ENCODE data around the gene COX5A. TPM values are rescaled to one million over a fixed set of nuclear protein-coding genes. Genes with fewer than 3 reads are reported as not detected.

The COX5A gene
- total RNA-seq, 1 donor from 2014 or later, result 248 TPM

DNA sequence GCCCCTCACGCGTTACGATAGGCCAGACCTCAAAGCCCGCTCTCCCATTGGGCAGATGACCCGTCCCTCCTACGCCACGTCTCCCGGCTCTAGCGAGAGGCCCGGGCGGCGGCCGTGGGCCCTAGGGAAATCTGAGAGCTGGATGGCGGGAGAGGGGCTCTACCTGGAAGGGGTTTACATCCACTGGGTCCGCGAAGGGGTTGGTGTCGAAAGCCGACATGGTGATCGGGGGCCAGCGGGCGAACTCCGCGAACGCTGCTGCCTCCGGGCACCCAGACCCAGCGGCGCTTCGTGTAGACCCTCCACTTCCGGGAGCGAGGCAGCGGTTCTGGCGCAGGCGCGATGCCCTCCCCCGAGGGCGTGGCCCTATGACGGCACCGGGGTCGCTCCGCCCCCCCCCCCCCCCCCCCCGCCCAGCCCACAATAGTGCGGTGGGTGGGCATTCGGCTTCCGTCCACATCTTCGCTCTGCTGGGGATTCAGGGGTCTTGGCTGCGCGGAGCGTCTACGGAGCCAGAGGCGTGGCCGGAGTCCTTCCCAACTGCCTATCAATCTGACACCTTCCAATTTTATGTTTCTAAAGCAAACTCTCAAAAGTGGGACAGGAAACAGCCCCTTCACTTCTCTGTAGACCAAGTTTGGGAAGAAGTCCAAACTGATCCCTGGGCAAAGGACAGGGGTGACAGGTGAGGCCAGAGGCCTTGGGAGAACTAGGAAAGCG, 64.7 kb downstream of the COX5A start, which contains the start of gene SCAMP2:
Gene SCAMP2 (minus strand): TSS at position 330 of the 720 bp plus-strand sequence. CDS start 110 bp downstream, at position 220.
- peak; percentile 93 for DNase-seq (ENCODE audit: extremely low spot score, unreplicated experiment)
- Mint-ChIP-seq H3K36me3 (peaks cover 7% of the 10 kb centered on the region), H3K9me3 (peaks cover under 1% of the 10 kb centered on the region), H3K4me1 (ENCODE audit: unreplicated experiment) (peaks cover 26% of the 10 kb centered on the region), H3K27ac (peak within 1 kb of the TSS; percentile 97), H3K4me3 (peak within 1 kb of the TSS; percentile 95), H3K27me3 (peaks cover 8% of the 10 kb centered on the region)
- TF ChIP-seq, protein P1, sequence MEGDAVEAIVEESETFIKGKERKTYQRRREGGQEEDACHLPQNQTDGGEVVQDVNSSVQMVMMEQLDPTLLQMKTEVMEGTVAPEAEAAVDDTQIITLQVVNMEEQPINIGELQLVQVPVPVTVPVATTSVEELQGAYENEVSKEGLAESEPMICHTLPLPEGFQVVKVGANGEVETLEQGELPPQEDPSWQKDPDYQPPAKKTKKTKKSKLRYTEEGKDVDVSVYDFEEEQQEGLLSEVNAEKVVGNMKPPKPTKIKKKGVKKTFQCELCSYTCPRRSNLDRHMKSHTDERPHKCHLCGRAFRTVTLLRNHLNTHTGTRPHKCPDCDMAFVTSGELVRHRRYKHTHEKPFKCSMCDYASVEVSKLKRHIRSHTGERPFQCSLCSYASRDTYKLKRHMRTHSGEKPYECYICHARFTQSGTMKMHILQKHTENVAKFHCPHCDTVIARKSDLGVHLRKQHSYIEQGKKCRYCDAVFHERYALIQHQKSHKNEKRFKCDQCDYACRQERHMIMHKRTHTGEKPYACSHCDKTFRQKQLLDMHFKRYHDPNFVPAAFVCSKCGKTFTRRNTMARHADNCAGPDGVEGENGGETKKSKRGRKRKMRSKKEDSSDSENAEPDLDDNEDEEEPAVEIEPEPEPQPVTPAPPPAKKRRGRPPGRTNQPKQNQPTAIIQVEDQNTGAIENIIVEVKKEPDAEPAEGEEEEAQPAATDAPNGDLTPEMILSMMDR (conservative IDR thresholded peaks at IDR 0.05), result no peak

DNA sequence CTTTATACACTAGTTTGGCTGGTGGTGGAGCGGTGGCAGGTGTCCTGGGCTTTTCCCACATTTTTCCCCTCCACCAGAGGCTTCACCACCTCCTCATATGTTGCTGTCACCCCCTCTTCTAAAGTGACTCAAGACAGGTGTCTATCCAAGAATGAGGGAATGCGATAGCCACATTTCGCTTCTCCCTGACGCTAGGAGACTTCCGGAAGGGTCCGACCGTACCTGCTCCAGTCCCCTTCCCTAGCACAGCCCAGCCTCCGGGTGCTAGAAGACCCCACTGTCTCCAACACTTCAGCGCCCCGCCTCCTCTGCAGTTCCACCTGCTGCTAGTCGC, 65.2 kb downstream of the COX5A start:
- TF ChIP-seq, protein P1 (conservative IDR thresholded peaks at IDR 0.05), result no peak
- H3K27ac Mint-ChIP-seq, result peak overlapping the region; percentile 97
- no peak for DNase-seq (ENCODE audit: extremely low spot score, unreplicated experiment)
- peaks cover 31% of the 10 kb centered on the region for H3K4me1 Mint-ChIP-seq (ENCODE audit: unreplicated experiment)
- peaks cover 4% of the 10 kb centered on the region for H3K9me3 Mint-ChIP-seq
- H3K27me3 Mint-ChIP-seq, result peaks cover 8% of the 10 kb centered on the region
- H3K36me3 Mint-ChIP-seq, result peaks cover 13% of the 10 kb centered on the region
- H3K4me3 Mint-ChIP-seq, result peak overlapping the region; percentile 95

DNA sequence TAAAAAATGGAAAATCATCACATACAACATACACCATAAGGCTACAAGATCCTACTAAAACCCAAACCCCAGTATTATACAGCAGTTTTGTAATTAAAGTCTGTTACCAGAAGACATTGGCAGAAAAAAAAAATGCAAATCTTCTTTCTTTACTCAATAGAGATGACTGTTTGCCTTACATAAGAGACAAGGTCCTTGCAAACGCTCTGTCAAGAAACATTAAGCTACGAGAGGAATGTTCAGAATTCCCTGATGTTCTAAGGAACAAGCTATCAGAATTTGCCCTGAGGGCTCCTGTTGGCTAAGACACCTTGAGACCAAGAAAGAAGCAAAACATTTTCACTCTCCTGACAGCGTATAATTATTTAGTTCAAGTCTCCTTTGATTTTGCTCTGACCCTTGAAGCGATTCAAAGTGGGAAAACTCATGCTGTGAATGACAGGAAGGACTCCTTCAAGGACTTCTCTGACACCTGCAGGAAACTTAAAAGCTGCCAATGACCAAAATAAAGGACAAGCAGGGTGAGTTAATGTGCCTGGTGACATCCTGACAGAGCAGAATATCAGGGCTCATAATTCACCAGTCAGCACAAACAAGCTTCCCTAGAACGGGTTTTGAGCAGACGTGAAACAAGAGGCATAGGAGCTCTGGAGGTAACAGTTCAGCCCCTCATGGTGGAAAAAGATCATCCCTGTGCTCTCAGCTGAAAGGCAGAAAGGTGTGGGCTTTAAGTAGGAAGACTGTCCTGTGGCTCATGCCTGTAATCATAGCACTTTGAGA, 67.2 kb downstream of the COX5A start:
- TF ChIP-seq, protein P1 (conservative IDR thresholded peaks at IDR 0.05), result no peak
- H3K4me1 Mint-ChIP-seq (ENCODE audit: unreplicated experiment), result peaks cover 42% of the 10 kb centered on the region
- peak overlapping the region; percentile 98 for H3K27ac Mint-ChIP-seq
- peaks cover 4% of the 10 kb centered on the region for H3K9me3 Mint-ChIP-seq
- H3K27me3 Mint-ChIP-seq, result no peaks in the 10 kb centered on the region
- H3K36me3 Mint-ChIP-seq, result peaks cover 16% of the 10 kb centered on the region
- H3K4me3 Mint-ChIP-seq, result peak overlapping the region; percentile 88
- DNase-seq (ENCODE audit: extremely low spot score, unreplicated experiment), result no peak

Other genes with a start within 250 kb of the COX5A start
- gene EDC3, start 242.0 kb downstream of the COX5A start, total RNA-seq (ENCODE audit: low replicate concordance), result 72.3 and 105 TPM in 2 replicates
- gene CYP1A1, start 212.5 kb downstream of the COX5A start, total RNA-seq (ENCODE audit: low replicate concordance), result 189 and 410 TPM in 2 replicates
- gene CYP1A2, start 189.2 kb downstream of the COX5A start, total RNA-seq (ENCODE audit: low replicate concordance), result 1.6 TPM in 1 of 2 replicates, not detected in the other
- gene CSK, start 156.0 kb downstream of the COX5A start, total RNA-seq (ENCODE audit: low replicate concordance), result 77.4 and 102 TPM in 2 replicates
- gene LMAN1L, start 125.2 kb downstream of the COX5A start, total RNA-seq (ENCODE audit: low replicate concordance), result not detected in 2 replicates
- not detected in 2 replicates for gene CPLX3, start 111.4 kb downstream of the COX5A start, total RNA-seq (ENCODE audit: low replicate concordance)
- 44.9 and 46.4 TPM in 2 replicates for gene ULK3, start 94.9 kb downstream of the COX5A start, total RNA-seq (ENCODE audit: low replicate concordance)
- 58.0 and 100 TPM in 2 replicates for gene SCAMP2, start 64.7 kb downstream of the COX5A start, total RNA-seq (ENCODE audit: low replicate concordance)
- 32.7 and 50.3 TPM in 2 replicates for gene MPI, start 48.0 kb downstream of the COX5A start, total RNA-seq (ENCODE audit: low replicate concordance)
- gene FAM219B, start 31.2 kb downstream of the COX5A start, total RNA-seq (ENCODE audit: low replicate concordance), result 112 and 117 TPM in 2 replicates
- gene RPP25, start 18.7 kb upstream of the COX5A start, total RNA-seq (ENCODE audit: low replicate concordance), result 9.9 and 11.3 TPM in 2 replicates
- gene SCAMP5, start 57.5 kb upstream of the COX5A start, total RNA-seq (ENCODE audit: low replicate concordance), result 38.1 and 41.8 TPM in 2 replicates
- 19.1 and 23.6 TPM in 2 replicates for gene PPCDC, start 85.5 kb upstream of the COX5A start, total RNA-seq (ENCODE audit: low replicate concordance)

All from type B pancreatic cell (in vitro differentiated cells).